GM21515 (cell line): ENCODE results near the gene TCF15.
"Not testable (repeated sequence)": the region's sequence is repeated elsewhere in the genome, so short reads cannot be mapped to it uniquely, and the experiment has no call there.

Experiments
- ATAC-seq: cut with Tn5 transposase; IDR thresholded peaks from one replicate; pipeline ENCODE4 v1.9.1; 2021; ENCODE audit not compliant: unreplicated experiment

The TCF15 gene

GRCh38 chr20:584161-584970 is 25.7 kb downstream of the TCF15 start:
- no peak for ATAC-seq

GRCh38 chr20:582204-582603 is 27.9 kb downstream of the TCF15 start:
- ATAC-seq: no peak

GRCh38 chr20:578940-579690 is 31.0 kb downstream of the TCF15 start:
- not testable (repeated sequence) for ATAC-seq

DNA sequence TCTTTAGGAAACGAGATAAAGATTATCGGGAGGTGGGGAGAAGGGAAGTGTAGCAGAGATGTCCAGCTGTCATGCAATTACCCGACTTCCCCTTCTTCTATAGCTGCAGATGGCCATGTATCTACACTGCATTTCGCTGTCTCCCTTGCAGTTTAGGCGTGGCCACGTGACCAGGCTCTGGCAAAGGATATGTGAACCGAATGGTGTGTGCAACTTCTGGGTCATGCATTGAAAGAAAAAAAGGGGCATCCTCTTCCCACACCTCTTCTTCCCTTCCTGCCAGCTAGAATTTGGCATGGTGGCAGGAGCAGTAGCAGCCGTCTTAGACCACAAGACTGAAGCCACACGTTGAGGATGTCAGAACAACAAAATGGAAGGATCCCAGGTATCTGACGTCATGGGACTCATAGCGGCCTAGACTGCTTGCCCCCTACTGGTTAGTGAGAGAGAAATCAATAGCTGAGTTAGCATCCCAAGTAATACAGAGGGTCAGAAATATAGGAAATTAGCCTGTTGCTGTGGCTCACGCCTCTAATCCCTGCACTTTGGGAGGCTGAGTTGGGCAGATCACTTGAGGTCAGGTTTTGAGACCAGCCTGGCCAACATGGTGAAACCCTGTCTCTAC is 32.8 kb downstream of the TCF15 start:
- no peak for ATAC-seq

GRCh38 chr20:576156-576555 is 34.0 kb downstream of the TCF15 start:
- ATAC-seq: no peak

DNA sequence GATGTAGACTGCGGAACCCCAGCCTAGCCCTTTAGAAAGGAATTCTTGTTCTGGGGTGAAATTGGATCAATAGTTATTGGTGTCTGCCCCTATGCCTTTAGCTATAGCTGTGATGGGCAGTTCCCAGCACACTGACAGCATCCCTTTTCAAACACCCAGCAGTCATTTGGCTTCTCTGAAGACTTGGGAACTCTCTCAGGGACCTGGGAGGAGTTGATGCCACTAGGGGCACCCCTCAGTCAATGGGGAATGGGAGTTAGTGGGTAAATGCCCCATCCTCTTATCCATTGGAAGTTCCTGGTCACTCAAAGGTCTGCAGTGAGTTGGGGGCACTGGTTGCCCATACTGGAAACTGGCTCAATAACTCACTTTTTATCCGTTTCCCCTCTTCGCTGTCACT is 34.9 kb downstream of the TCF15 start:
- ATAC-seq: no peak

DNA sequence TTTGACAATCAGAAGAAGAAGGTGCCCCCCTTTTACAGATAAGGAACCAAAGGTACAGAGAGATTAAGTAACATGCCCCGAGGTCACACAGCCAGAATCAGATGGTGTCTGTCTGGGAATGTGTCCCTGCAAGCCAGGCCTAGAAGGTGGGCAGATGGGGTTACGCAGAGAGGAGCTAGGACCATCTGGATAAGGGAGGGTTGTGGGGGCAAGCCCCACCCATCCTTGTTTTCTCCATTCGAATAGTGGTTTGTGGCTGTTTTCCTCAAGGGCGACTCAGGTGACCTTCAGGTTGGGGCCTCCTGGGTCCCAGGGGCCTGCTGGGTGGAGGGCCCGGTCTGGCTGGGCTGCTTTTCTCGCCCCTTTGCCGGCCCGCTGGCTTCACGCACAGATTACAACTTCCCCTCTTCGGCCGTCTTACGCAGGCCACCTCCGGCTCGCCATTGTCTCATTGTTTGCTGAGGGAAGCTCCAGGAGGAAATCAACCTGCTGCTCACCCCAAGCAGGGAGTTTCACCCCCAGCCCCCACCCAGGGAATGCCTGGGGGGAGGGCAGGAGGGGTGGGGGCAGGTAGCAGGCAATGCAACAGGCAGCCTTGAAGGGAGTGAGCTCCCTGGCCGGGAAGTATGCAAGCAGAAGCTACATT is 35.7 kb downstream of the TCF15 start:
- no peak for ATAC-seq

DNA sequence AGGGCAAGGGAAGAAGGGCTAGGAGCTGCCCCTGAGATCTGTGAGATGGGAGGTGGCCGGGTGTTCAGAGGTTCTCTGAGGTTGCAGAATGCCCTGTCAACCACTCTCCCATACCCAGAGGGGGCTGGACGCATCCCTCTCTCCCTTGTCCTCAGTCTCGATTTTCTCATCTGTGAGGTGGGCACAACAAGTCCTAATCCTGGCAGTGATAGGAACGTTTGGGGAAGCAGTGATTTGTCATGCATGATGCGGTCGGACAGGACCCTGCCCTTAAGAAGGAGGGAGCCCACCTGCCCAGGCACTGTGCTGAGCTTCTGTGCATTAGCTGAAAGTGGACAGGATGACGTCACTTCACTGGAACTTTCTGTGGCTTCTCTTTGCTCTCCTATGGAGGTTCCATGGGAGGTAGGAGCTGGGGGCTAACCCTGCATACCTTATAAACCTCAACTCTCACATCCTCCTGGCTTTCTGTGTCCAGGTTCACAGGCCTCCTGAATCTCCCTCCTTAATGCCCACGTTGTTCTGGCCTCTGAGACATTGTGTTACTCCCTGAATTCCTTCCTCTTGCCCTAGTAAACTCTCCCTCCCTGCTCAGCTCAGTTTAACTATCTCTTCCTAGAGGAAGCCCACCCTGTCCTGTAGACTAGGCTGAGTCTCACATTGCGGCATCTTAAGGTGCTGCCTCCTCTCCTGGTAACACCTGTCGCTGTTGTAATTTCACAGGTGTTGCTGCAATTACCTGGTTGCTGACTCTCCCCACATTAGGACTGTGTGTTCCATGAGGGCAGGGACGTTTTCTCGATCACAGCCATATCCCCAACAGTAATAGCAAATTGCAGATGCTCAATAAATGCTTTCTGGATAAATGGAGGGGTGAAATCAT is 36.5 kb downstream of the TCF15 start:
- no peak for ATAC-seq

- no peak for ATAC-seq
Measured at GRCh38 chr20:572727-573126, 37.4 kb downstream of the TCF15 start.

DNA sequence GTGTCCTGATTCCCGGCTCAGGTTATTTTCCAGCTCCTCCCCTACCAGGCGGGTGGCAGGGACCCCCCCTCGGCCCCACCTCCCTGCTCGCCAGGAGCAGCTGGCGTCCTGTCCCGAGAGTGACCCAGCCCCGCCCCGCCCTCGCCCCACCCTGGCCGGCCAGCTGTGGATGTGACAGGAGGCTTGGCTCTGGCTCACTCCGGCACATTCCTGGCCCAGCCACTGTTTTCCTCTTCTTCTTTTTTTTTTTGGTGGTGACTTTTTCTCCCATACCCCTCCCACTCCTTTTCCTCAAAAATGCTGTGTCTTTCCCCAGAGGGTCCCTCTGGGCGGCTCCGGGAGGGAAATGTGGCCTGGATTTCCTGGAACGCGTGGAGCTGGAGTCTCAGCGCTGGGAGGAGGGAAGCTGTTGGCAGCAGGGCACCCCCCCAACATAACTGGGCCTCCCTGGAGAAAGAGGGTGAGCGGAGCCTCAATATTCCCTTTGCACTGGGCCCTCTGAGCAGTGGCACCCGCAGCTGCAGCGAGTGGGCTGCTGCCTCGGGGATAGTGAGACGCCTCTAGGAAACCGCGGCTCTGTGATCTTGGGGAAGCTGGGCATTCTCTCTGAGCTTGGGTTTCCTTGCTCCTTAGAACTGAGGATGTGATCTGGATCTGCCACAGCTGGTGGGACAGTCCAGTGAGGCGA is 38.2 kb downstream of the TCF15 start:
- no peak for ATAC-seq

DNA sequence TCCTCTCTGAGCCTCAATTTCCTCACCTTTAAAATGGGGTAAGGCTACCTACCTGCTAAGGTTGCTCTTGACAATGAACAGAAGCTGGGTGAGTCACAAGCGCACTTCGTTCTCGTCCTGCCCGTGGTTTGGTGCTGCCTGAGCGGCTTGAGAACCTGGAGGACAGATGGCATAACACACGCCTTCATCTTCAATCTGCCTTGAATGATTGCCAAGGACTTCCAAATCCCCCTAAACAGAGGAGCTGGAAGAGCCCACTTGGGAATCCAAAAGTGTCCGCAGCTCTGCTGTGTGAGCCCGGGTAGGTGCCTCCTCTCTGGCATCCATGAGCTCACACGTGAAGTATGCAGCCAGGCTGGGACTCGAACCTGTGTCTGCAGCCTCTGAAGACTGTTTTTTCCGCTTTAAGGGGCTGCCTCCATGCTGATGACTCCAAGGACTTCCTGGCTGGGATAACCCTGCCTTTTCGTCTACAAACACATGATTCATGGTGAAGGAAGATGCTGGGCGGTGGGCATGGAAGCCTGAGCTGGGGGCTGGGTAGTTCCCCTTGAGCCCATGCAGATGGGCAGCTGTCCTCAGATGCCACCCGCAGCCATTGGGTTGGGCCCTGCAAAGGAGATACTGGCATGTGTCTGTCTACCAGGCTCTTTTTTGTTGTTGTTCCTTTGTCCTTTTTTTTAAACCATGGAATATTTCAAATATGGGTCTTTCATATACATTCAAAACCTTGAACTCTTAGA is 41.3 kb downstream of the TCF15 start:
- no peak for ATAC-seq

GRCh38 chr20:568097-568652 is 41.9 kb downstream of the TCF15 start:
- no peak for ATAC-seq

DNA sequence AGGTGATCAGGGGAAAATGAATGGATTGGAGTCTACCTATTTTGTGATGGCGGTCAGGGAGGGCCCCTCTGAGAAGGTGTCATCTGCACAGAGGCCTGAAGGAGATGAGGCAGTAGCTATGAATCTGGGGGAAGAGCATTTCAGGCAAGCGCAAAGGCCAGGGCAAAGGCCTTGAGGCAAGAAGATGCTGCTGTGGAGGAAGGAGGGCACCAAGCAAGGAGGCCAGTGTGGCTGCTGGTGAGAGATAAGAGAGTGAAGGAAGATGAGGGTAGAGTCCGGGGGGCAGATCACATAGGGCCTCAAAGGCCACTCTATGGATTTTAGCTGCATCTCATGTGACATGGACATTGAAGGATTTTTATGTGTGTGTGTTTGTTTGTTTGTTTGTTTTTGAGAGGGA is 45.9 kb downstream of the TCF15 start:
- ATAC-seq: no peak

GRCh38 chr20:563187-563586 is 46.9 kb downstream of the TCF15 start:
- no peak for ATAC-seq

DNA sequence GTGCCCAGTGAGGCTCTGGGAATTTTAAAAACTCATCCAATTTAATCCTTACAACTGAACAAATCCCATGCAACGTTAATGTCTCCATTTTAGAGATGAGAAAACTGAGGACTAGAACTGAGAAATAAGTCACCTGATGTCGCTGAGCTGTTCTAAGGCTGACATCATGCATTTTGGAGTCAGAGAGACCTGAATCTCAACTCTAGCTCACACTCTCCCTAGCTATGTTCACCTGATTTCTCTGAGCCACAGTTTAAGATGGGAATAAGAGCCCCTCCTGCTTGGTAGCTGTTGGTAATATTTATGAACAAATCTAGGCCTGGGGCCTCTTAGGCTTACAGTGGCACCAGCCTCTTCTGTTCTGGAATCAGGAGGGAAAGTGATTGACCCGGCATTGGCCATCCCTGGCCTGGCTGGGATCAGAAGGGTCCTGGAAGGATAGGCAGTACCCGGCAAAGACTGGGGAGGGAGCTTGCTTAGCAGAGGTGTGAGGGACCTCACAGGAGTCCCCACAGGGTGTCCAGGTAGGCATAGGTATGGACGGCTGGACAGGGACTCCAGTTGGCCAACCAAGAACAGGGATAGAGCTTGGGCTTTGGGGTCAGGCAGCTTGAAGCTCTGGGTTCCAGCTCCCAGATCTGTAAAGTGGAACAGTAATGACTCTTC is 47.7 kb downstream of the TCF15 start:
- ATAC-seq: no peak

DNA sequence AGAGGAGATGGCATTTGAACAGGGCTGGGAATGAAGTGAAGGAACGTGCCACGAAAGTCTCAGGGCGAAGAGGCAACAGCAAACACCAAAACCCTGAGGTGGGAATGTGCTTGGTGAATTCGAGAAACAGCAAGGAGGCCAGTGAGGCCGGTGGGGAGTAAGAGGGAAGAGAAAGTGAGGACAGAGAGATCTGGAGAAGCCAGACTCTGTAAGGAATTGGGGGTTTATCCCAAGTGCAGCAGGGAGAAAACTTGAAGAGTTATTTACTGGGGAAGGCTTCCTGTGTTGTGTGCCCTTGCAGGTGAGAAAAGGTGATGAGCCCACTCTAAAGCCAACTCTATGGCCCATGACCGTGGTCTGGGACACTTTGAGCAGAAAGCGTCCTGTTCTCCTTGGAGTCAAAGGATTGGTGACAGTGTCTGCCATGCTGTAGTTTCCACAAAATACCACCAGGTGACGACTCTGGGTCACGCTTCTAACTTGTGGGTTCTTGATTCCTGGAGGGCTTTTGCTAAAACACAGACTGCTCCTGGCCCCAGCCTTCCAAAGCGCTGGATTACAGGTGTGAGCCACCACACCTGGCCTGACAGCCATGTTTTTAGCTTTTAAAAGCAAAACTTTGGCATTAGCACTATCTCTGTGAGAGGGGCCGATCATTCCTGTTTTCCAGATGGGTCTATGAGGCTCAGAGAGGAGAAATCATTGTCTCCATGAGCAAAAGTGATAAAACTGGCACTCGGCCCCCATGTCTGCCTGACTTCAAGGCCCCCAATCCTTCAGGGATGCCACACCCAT is 48.5 kb downstream of the TCF15 start:
- no peak for ATAC-seq

GRCh38 chr20:560680-561079 is 49.4 kb downstream of the TCF15 start:
- no peak for ATAC-seq

- ATAC-seq: no peak
Measured at GRCh38 chr20:558117-558516, 52.0 kb downstream of the TCF15 start.
